Posterior cingulate gyrus (tissue), 11 donors: ENCODE results near the gene IL21R.

ENCODE experiments used
- DNase-seq, 10 donors: peaks; one replicate each; pipeline versions ENCODE4 v3.0.0 to v3.0.0-alpha.2; 2020 to 2021; ENCODE audit warnings: mixed read lengths in 3 of 10
- intact Hi-C: fragments of 100-400 bp; cut with DNase I; formaldehyde crosslinking; loops from one replicate; pipeline ENCODE4 v1.15.1; 2023

The IL21R gene

DNA sequence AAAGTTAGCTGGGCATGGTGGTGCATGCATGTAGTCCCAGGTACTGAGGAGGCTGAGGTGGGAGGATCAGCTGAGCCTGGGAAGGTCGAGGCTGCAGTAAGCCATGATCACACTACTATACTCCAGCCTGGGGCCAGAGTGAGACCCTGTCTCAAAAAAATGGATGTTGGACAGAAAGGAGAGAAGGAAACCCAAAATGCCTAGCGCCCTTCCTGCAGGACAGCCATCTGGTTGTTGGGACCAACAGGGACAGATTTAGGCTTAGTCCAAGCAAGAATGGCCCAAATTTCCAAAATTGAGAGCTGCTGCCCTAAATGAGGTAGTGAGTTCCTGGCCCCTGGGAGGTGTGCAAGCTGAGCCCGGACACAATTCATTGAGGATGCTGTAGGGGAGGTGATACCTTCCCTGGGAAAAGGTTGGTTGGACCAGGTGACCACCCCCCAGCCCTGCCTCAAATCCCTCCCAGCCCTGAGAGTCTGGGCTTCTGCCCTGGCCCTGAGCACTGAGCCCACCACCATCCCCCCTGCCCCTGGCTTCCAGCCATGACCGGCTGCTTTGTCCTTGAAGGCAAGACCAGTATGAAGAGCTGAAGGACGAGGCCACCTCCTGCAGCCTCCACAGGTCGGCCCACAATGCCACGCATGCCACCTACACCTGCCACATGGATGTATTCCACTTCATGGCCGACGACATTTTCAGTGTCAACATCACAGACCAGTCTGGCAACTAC is 35.1 kb downstream of the IL21R start:
- intact Hi-C loops, result no loop called here

DNA sequence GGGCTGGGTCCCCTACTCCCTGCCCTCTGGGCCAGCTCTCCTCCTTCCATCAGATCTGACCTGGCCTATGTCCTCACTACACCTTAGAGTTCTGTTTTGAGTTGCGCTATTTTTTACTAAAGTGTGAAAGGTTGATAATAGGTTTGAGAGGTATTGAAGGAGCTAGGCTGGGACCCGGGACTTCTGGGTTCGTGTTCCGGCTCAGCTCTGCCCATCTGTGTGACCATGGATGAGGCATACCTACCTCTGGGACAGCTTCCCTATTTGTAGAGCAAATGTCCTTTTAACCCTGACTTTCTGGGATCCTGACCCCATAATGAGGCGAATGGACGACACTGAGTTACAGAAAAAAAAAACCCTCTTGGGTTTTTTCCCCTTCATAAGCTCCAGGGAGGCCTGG is 36.0 kb downstream of the IL21R start:
- peak in 1 of 10 donors; percentile 17 for DNase-seq
- intact Hi-C loops, result no loop called here

More for the DNA sequence above, 35.1 kb downstream of the IL21R start:
- DNase-seq, result peak in 2 of 10 donors; percentile 64 to 78

DNA sequence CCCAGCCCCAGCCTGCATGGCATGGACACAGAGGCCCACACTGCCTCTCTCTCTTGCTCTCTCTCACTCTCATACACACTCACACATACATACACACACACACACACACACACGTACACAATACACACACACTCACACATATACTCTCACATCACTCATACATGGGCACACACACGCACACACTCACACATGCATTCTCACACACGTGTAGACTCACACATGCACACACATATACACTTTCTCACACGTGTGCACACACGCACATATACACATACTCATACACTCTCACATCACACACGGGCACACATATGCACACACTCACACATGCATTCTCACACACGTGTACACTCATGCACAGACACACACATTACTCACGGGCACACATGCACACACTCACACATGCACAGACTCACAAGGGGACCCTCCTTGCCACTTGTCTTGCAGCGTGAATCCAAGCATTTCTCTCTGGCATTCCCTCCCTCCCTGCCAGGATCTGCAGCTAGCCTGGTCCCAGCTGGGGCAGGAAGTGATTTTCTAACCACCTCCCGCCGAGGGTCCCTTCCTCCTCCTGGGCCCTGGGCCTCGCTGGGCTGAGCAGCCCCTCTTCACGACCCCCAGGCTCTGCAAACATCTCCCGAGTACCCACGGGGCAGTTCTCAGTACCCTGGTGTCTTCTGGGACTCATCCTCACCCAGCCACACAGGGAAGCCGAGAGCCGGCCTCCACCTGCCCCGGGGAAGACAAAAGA is 37.5 kb downstream of the IL21R start:
- peak in 1 of 10 donors; percentile 12 for DNase-seq
- intact Hi-C loops, result no loop called here

DNA sequence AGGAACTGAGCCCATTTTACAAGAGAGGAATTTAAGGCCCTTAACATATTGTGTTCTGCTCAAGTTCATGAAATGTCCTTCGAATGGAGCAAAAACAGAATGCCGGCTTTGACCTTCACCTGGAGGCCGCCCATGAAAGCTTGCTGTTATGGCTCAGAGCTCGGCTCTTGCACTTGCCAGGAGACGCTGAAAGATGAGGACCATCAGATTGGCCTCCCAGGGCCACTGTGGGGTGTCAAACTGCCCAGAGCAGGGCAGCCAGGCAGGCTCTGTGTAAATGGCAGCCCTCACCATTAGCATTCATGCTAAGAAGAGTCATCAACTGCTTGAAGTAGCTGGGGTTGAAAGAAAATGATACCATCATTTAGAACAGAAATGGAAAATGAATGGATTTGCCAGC is 39.3 kb downstream of the IL21R start:
- intact Hi-C loops, result no loop called here
- peak in 2 of 10 donors; percentile 40 to 62 for DNase-seq

DNA sequence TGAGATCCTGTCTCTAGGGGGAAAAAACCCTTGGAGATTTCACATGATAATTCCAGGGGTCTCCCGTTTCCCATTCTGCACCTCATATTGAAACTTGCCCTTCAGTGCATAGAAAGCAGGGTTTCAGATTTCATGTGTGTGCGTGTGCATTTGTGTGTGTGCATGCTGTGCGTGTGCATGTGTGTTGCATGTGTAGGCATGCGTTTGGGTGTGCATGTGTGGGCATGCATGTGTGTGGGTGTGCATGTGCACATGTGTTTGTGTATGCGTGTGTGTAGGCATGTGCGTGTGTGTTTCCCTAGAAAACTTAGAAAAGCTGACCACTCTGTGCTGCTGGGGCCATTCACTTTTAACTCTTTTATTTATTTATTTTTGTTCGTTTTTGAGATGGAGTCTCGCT is 40.0 kb downstream of the IL21R start:
- intact Hi-C loops, result no loop called here
- no peak for DNase-seq

DNA sequence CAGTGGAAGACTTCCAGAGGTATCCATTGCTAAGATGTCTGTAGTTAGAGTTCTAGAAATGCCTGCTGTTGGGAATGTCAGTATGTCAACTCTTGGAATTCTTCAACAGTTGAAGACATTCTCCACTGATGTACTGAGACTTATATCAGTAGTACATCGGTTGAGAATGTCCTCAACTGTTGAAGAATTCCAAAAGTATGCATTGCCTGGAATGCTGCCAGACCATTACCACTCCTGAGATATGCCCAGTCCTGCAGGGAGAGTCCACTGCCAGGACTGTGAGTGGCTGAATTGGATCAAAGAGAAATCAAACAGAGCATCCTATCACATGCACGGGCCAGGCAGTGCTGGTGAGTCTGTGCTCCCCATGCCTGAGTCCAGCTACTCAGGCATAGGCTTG is 42.0 kb downstream of the IL21R start:
- intact Hi-C loops, result no loop called here
- no peak for DNase-seq

DNA sequence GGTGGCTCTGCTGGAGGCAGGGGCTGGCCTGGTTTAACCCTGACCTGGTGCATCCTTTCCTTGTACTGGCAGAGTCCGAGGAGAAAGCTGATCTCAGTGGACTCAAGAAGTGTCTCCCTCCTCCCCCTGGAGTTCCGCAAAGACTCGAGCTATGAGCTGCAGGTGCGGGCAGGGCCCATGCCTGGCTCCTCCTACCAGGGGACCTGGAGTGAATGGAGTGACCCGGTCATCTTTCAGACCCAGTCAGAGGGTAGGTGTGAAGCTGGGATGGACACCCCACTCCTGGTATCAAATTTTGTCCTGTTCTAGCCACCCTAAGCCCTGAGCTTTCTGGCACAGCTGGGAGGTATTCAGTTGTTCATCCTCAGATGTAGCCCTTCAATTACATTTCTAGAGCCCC is 42.5 kb downstream of the IL21R start:
- intact Hi-C loops, result no loop called here
- peak in 2 of 10 donors; percentile 33 to 80 for DNase-seq

DNA sequence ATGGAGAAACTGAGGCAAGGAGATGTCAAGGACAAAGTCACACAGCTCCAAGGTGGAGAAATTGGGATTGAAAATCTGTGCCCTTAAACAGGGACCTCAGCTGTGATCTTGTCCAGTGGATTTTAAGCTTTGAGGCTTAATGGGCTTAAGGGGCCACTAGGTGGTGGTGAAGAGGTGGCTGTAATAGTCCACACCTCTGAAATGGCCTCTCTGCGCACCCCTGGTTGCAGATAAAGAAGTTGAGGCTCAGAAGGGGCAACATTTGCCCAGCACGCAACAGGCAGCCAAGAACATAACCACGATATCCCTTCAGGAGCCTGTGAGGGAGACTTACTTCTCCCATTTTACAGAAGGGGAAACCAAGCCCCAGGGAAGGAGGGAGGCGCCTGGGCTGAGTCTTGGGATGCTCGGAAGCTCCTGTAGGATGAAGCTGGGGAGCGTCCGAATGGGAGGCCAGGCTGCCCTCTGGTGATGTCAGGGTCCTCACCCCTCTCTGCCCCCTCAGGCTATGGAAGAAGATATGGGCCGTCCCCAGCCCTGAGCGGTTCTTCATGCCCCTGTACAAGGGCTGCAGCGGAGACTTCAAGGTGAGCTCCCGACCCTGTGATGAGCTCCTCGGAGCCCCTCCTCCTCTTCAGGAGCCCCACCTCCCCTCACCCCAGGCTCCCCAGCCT is 43.7 kb downstream of the IL21R start:
- peak in 3 of 10 donors; percentile 47 to 64 (median 47) for DNase-seq
- intact Hi-C loops, result no loop called here

DNA sequence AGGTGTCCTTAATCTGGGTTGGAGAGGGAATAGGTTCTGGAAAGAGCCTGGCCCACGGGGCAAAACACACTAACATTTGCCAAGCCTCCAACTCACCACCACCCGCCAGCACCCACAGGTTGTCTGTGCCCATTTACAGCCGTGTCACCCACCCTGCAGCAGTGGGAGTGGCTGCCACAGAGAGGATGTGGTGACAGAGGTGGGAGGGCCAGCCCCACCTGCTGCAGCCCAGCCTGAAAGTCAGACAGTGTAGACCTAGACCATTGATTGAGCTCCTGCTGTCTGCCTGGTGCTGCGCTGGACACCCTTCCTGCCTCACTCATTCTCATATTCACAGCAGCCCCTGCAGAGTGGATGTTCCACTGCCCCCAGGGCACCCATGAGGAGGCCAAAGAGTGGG is 44.7 kb downstream of the IL21R start:
- DNase-seq, result peak in 3 of 10 donors; percentile 39 to 71 (median 57)
- intact Hi-C loops, result no loop called here

DNA sequence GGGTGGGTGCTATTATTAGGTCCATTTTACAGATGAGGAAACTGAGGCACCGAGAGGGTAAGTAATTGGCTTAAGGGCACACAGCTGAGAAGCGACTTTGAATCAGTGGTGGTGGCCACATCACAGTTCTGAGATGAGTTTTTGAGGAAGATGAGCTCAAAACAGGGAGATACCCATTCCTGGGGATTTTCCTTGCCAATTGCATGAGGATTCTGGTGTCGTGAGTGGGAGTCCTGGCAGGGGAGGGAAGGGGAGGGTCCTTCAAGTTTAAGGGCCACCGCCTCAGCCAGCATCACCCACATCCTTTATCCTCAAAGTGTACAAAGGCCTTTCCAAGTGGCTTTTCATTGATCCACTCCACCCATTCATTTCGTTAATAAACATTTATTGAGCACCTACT is 45.3 kb downstream of the IL21R start:
- peak in 1 of 10 donors; percentile 17 for DNase-seq
- intact Hi-C loops, result no loop called here

DNA sequence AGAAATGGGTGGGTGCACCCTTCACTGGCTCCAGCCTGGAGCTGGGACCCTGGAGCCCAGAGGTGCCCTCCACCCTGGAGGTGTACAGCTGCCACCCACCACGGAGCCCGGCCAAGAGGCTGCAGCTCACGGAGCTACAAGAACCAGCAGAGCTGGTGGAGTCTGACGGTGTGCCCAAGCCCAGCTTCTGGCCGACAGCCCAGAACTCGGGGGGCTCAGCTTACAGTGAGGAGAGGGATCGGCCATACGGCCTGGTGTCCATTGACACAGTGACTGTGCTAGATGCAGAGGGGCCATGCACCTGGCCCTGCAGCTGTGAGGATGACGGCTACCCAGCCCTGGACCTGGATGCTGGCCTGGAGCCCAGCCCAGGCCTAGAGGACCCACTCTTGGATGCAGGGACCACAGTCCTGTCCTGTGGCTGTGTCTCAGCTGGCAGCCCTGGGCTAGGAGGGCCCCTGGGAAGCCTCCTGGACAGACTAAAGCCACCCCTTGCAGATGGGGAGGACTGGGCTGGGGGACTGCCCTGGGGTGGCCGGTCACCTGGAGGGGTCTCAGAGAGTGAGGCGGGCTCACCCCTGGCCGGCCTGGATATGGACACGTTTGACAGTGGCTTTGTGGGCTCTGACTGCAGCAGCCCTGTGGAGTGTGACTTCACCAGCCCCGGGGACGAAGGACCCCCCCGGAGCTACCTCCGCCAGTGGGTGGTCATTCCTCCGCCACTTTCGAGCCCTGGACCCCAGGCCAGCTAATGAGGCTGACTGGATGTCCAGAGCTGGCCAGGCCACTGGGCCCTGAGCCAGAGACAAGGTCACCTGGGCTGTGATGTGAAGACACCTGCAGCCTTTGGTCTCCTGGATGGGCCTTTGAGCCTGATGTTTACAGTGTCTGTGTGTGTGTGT is 46.8 kb downstream of the IL21R start:
- peak in 2 of 10 donors; percentile 48 to 66 for DNase-seq
- intact Hi-C loops, result no loop called here

DNA sequence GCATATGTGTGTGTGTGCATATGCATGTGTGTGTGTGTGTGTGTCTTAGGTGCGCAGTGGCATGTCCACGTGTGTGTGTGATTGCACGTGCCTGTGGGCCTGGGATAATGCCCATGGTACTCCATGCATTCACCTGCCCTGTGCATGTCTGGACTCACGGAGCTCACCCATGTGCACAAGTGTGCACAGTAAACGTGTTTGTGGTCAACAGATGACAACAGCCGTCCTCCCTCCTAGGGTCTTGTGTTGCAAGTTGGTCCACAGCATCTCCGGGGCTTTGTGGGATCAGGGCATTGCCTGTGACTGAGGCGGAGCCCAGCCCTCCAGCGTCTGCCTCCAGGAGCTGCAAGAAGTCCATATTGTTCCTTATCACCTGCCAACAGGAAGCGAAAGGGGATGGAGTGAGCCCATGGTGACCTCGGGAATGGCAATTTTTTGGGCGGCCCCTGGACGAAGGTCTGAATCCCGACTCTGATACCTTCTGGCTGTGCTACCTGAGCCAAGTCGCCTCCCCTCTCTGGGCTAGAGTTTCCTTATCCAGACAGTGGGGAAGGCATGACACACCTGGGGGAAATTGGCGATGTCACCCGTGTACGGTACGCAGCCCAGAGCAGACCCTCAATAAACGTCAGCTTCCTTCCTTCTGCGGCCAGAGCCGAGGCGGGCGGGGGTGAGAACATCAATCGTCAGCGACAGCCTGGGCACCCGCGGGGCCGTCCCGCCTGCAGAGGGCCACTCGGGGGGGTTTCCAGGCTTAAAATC is 47.6 kb downstream of the IL21R start:
- DNase-seq, result no peak
- intact Hi-C loops, result no loop called here

DNA sequence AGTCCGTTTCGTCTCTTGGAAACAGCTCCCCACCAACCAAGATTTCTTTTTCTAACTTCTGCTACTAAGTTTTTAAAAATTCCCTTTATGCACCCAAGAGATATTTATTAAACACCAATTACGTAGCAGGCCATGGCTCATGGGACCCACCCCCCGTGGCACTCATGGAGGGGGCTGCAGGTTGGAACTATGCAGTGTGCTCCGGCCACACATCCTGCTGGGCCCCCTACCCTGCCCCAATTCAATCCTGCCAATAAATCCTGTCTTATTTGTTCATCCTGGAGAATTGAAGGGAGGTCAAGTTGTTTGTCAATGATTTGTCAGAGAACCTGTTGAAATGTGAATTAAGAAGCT is 48.2 kb downstream of the IL21R start:
- intact Hi-C loops, result no loop called here
- DNase-seq, result peak in 1 of 10 donors; percentile 35

DNA sequence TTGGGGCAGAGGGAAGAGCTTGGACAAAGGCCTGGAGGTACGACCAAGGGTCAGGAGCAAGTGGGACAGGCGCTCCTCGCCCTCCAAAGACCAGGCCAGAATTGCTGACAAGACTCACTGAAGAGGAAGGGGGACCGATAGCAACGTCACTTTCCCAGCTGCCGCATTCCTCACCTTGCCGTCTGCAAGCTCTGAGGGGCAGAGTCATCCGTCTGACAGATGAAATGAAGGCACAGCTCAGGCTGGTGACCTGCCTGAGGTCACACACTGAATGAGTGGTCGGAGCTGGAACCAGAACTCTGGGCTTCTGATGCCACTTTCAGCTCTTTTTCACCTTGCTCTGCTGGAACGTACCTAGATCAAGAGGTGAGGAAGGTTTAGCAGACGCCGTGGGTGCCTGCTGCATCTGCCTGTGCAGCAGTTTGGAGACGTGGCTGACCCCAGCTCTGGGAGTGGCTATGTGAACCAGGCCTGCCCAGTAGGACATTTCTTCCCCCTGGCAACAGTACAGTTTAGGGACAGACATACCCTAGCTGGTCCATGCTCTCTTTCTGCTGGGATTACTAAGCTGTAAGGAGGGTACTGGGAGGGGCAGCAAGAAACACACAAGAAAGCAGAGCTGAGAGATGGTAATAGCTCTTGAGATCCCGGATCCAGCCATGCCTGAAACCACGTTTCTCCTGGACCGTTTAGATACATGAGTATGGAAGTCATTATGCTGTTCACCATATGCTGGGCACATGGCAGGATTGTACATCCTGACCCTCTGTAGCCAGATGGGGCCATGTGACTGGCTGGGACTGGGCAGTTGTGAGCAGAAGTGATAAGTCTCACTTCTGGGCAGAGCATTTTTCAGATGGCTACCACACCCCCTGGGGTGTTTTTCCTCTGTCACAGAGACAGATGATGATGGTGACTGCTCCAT is 50.9 kb downstream of the IL21R start:
- intact Hi-C loops, result no loop called here
- DNase-seq, result peak in 2 of 10 donors; percentile 30 to 62

DNA sequence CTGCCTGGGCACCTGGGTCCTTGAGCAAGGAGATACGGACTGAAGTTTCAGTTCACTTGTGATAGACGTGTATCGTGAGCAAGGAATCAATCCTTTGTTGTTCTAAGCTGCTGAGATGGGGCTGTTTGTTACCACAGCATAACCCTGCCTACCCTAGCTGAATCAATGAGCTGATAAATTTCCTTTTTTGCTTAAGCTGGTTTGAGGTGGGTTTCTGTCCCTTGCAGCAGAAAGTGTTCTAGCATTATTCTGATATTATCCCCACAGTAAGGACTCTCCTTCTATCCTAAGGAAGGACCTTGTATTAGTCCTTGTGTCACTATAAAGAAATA is 51.5 kb downstream of the IL21R start:
- DNase-seq, result no peak
- intact Hi-C loops, result no loop called here

DNA sequence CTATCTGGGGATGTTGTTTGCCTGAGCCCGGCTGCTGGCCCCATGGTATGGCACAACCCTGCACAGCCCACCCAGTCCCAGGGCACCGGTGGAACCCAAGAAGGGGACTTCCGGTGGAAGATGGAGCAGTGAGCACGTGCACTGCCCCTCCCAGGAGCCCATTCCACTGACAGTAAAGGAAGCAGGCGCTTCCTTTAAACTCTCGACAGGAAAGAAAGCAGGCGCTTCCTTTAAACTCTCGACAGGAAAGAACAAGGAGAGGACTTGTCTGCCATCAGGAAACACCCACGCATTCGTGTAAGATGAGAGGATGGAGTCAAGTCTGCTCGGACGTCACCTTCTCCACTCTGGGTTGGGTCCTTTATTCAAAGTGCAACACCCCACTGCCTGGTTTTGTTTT is 53.7 kb downstream of the IL21R start:
- intact Hi-C loops, result loop anchor here (2.0 to 5.0 kb wide), 2 partner anchors 221 to 273 kb away; no protein-coding TSS in a partner anchor
- peak in 2 of 10 donors; percentile 51 to 60 for DNase-seq

DNA sequence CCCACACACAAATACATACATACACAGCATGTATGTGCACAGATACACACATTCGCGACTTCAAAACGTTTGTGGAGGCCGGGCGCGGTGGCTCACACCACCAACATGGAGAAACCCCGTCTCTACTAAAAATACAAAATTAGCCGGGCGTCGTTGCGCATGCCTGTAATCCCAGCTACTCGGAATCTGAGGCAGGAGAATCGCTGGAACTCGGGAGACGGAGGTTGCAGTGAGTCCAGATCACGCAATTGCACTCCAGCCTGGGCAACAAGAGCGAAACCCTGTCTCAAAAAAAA is 55.6 kb downstream of the IL21R start:
- DNase-seq, result peak in 3 of 10 donors; percentile 5 to 70 (median 67)
- intact Hi-C loops, result loop anchor here (2.0 to 5.0 kb wide), 2 partner anchors 223 to 275 kb away; no protein-coding TSS in a partner anchor

DNA sequence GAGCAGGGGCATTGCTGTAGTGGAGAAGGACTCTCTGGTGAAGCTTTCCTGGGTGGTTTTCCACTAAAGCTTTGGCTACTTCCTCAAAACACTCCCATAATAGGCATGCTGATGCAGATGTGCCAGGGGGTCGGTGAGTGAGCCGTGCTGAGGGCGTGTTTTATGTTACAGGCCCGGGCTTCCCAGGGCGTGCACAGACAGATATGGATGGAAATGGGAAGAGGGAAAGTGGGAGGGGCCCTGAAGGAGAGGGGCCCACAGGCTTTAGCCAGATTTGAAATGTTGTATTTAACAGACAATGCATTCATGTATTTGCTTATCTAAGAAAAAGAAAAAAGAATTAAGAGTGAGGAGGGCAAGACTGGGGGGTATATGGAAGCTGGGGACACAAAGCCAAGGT is 56.3 kb downstream of the IL21R start:
- DNase-seq, result peak in 2 of 10 donors; percentile 36 to 50
- intact Hi-C loops, result loop anchor here (5.0 kb wide), 1 partner anchor 276 kb away; no protein-coding TSS in a partner anchor
